Smooth muscle cell (in vitro differentiated cells): ENCODE measurements around the gene CNTN4. TPM values are rescaled to one million over a fixed set of nuclear protein-coding genes. Genes with fewer than 3 reads are reported as not detected.

Experiments
- DNase-seq: peaks from one replicate; lab custom pipeline; 2025; ENCODE audit not compliant: unreplicated experiment; lab: John Stamatoyannopoulos, UW
- H2AFZ ChIP-seq: fragments of 200-600 bp; sonication (generic); 2 replicates; pipeline ENCODE4 v1.6.0; 2016; ENCODE audit warnings: antibody characterized with exemption, low read depth, mild to moderate bottlenecking
- H3F3A ChIP-seq: fragments of 200-600 bp; sonication (generic); 2 replicates; pipeline ENCODE4 v1.6.0; 2017; ENCODE audit warnings: antibody characterized with exemption, low read depth
- H3K27ac ChIP-seq: fragments of 200-600 bp; sonication (generic); 2 replicates; pipeline ENCODE4 v1.5.1; 2016; ENCODE audit warnings: low read depth, mild to moderate bottlenecking
- H3K27me3 ChIP-seq: fragments of 200-600 bp; sonication (generic); 2 replicates; pipeline ENCODE4 v1.6.1; 2016; ENCODE audit warnings: low read depth, mild to moderate bottlenecking
- H3K36me3 ChIP-seq: fragments of 200-600 bp; sonication (generic); 2 replicates; pipeline ENCODE4 v1.5.1; 2016; ENCODE audit warnings: low read depth
- H3K4me1 ChIP-seq: fragments of 200-600 bp; sonication (generic); 2 replicates; pipeline ENCODE4 v1.5.1; 2016; ENCODE audit warnings: low read depth
- H3K4me2 ChIP-seq: fragments of 200-600 bp; sonication (generic); 2 replicates; pipeline ENCODE4 v1.6.0; 2016; ENCODE audit warnings: mild to moderate bottlenecking
- H3K4me3 ChIP-seq: fragments of 200-600 bp; sonication (generic); 2 replicates; pipeline ENCODE4 v1.5.1; 2016; ENCODE audit warnings: mild to moderate bottlenecking
- H3K79me2 ChIP-seq: fragments of 200-600 bp; sonication (generic); 2 replicates; pipeline ENCODE4 v1.6.0; 2016; ENCODE audit warnings: low read depth, mild to moderate bottlenecking
- H3K9ac ChIP-seq: fragments of 200-600 bp; sonication (generic); 2 replicates; pipeline ENCODE4 v1.6.0; 2016; ENCODE audit warnings: low read depth
- H3K9me3 ChIP-seq: fragments of 200-600 bp; sonication (generic); replicated peaks from 2 replicates; pipeline ENCODE4 v1.5.1; 2016; ENCODE audit warnings: low read depth
- H4K20me1 ChIP-seq: fragments of 200-600 bp; sonication (generic); 2 replicates; pipeline ENCODE4 v1.6.0; 2016; ENCODE audit warnings: low read depth
- WGBS: methylation state at CpG from one replicate; pipeline ENCODE4 v1.1.7; 2016; ENCODE audit warnings: low lambda C conversion rate; 5-methylcytosine and 5-hydroxymethylcytosine counted together
- polyA plus RNA-seq: library from polyadenylated mRNA; unstranded; fragments of >200 nt; fragmentation: Nextera tagmentation; extraction: Ambion mirVana; gene quantifications from 2 replicates; pipeline ENCODE4 v1.2.1, GENCODE V29; 2016
- total RNA-seq: library from RNA; depleted of rRNA; stranded (reverse); fragments of >200 nt; gene quantifications from 2 replicates; pipeline ENCODE4 v1.2.3, GENCODE V29; 2014
- TF ChIP-seq, protein P1 (sequence below): fragments of 200-600 bp; sonication (generic); IDR thresholded peaks from 2 replicates; pipeline ENCODE4 v1.5.1; 2017; ENCODE audit warnings: borderline replicate concordance, mild to moderate bottlenecking, antibody characterized with exemption; ENCODE audit not compliant: insufficient read depth, poor library complexity, severe bottlenecking

The CNTN4 gene
- total and polyA plus RNA-seq, 2 experiments from 2014 or later, result 12.1 to 15.8 TPM

- no peak for DNase-seq
- H3K4me2 ChIP-seq, result no peak overlapping the region
- no peaks in the 10 kb centered on the region for H3K79me2 ChIP-seq
- H3K9me3 ChIP-seq, result no peaks in the 10 kb centered on the region
- no peaks in the 10 kb centered on the region for H3K27me3 ChIP-seq
- H3F3A ChIP-seq, result no peaks in the 10 kb centered on the region
- TF ChIP-seq, protein P1, sequence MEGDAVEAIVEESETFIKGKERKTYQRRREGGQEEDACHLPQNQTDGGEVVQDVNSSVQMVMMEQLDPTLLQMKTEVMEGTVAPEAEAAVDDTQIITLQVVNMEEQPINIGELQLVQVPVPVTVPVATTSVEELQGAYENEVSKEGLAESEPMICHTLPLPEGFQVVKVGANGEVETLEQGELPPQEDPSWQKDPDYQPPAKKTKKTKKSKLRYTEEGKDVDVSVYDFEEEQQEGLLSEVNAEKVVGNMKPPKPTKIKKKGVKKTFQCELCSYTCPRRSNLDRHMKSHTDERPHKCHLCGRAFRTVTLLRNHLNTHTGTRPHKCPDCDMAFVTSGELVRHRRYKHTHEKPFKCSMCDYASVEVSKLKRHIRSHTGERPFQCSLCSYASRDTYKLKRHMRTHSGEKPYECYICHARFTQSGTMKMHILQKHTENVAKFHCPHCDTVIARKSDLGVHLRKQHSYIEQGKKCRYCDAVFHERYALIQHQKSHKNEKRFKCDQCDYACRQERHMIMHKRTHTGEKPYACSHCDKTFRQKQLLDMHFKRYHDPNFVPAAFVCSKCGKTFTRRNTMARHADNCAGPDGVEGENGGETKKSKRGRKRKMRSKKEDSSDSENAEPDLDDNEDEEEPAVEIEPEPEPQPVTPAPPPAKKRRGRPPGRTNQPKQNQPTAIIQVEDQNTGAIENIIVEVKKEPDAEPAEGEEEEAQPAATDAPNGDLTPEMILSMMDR, result no peak
- H4K20me1 ChIP-seq, result no peaks in the 10 kb centered on the region
- no peak overlapping the region for H3K27ac ChIP-seq
- H2AFZ ChIP-seq, result no peak overlapping the region
- 87% methylated on average over 7 of the region's 7 CpGs for whole genome bisulfite sequencing
- H3K4me3 ChIP-seq, result no peak overlapping the region
- H3K4me1 ChIP-seq, result peaks cover 8% of the 10 kb centered on the region
- H3K36me3 ChIP-seq, result no peaks in the 10 kb centered on the region
- no peak overlapping the region for H3K9ac ChIP-seq
These were observed 921.5 kb downstream of the CNTN4 start for GRCh38 chr3:3020209-3020608.

GRCh38 chr3:3023111-3023745 lies 924.6 kb downstream of the CNTN4 start:
- Histone ChIP-seq H3K27me3 (no peaks in the 10 kb centered on the region), H3K4me2 (no peak overlapping the region), H4K20me1 (no peaks in the 10 kb centered on the region), H3K4me3 (no peak overlapping the region), H3K9me3 (no peaks in the 10 kb centered on the region), H3K36me3 (no peaks in the 10 kb centered on the region), H3K79me2 (no peaks in the 10 kb centered on the region), H3K27ac (no peak overlapping the region), H2AFZ (no peak overlapping the region), H3F3A (no peaks in the 10 kb centered on the region), H3K9ac (no peak overlapping the region), H3K4me1 (peaks cover 8% of the 10 kb centered on the region)
- TF ChIP-seq, protein P1, result no peak
- no peak for DNase-seq
- whole genome bisulfite sequencing, result 53% methylated on average over 7 of the region's 7 CpGs

DNA sequence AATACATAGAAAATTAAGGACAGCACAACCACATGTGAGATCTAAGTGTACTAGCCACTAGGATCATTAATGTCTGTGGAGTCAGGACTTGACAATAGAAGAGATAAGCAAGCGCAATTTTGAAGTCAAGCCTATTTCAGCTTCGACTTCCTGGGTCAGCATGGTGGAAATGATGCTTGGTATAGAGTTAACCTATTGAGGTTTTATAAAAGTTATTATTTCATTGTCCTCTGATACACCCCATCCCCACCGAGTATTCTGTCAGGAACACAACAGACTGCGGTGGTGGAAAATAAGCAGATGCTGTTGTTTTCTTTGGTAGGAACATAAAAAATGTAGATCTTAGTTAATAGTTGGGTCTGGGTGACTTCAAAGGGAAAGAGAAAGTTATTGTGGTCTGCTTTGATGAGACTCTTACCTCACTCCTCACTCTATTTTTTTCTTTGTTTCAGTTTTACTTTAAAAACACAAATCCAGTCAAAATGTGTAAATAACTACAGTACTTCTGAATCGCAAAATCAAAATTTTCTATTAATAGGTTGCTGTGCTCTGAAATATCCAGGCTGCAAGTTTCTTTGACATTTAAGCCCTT lies 929.4 kb downstream of the CNTN4 start:
- Histone ChIP-seq H3K79me2 (no peaks in the 10 kb centered on the region), H4K20me1 (no peaks in the 10 kb centered on the region), H3F3A (peaks cover 10% of the 10 kb centered on the region), H3K9ac (no peak overlapping the region), H3K4me1 (peaks cover 6% of the 10 kb centered on the region), H3K27me3 (no peaks in the 10 kb centered on the region), H3K4me2 (no peak overlapping the region), H3K4me3 (no peak overlapping the region), H3K9me3 (no peaks in the 10 kb centered on the region), H3K27ac (no peak overlapping the region), H2AFZ (no peak overlapping the region), H3K36me3 (no peaks in the 10 kb centered on the region)
- WGBS, result 89% methylated on average over 5 of the region's 5 CpGs
- no peak for DNase-seq
- TF ChIP-seq, protein P1, result no peak

DNA sequence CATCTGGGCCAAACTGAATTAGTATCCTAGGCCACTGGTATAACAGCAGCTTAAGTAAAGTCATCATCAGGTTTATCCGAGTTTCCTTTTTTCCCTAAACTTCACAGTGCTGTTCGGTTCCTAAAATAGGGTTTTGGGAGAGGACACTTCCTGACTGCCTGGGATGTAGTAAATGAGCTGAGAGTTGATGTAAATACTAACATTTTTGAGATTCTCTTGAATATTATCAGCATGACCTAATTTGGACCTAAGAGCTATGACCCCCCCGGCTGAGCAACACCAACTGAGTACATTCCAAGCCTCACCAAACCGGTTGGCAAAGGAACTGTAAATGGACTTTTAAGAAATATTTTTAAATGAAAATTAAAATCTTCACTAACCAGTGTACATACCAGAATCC lies 932.7 kb downstream of the CNTN4 start:
- WGBS, result 9% methylated on average over 4 of the region's 4 CpGs
- Histone ChIP-seq H4K20me1 (no peaks in the 10 kb centered on the region), H3K4me1 (no peaks in the 10 kb centered on the region), H3K9ac (no peak overlapping the region), H3K9me3 (no peaks in the 10 kb centered on the region), H3F3A (peaks cover 10% of the 10 kb centered on the region), H3K4me3 (no peak overlapping the region), H3K36me3 (no peaks in the 10 kb centered on the region), H2AFZ (peak overlapping the region; percentile 8), H3K27me3 (no peaks in the 10 kb centered on the region), H3K27ac (peak overlapping the region; percentile 20), H3K4me2 (peak overlapping the region; percentile 22), H3K79me2 (no peaks in the 10 kb centered on the region)
- DNase-seq, result no peak
- TF ChIP-seq, protein P1, result no peak
